ENCODE results near the gene LRG1.

DNA sequence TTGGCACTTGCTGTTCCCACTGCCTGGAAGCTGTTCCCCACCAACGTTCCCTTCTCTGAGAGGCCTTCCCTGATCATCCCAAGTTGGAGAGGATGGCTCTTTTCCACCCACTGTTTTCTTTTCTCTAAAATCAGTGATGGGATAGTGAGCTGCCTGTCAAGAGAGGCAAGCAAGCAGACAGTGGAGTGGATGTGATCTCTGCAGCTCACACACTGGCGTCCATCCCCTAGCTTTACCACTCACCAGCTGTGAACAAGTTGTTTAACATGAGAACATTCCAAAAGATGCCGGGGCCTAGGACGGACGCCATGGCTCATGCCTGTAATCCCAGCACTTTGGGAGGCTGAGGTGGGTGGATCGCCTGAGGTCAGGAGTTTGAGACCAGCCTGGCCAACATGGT lies 47.7 kb upstream of the LRG1 start:
- TF ChIP-seq, protein P1, sequence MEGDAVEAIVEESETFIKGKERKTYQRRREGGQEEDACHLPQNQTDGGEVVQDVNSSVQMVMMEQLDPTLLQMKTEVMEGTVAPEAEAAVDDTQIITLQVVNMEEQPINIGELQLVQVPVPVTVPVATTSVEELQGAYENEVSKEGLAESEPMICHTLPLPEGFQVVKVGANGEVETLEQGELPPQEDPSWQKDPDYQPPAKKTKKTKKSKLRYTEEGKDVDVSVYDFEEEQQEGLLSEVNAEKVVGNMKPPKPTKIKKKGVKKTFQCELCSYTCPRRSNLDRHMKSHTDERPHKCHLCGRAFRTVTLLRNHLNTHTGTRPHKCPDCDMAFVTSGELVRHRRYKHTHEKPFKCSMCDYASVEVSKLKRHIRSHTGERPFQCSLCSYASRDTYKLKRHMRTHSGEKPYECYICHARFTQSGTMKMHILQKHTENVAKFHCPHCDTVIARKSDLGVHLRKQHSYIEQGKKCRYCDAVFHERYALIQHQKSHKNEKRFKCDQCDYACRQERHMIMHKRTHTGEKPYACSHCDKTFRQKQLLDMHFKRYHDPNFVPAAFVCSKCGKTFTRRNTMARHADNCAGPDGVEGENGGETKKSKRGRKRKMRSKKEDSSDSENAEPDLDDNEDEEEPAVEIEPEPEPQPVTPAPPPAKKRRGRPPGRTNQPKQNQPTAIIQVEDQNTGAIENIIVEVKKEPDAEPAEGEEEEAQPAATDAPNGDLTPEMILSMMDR (IDR thresholded peaks at IDR 0.05) = no peak
- no peak for TF ChIP-seq ZFX (IDR thresholded peaks at IDR 0.05; ENCODE audit: borderline replicate concordance)
